ENCODE data around the gene SPHK2.

GRCh38 chr19:48635966-48636858 is 16.9 kb downstream of the SPHK2 start:
- no peak for TF ChIP-seq POLR2A (IDR thresholded peaks at IDR 0.05)
- TF ChIP-seq CTCF (IDR thresholded peaks at IDR 0.05), result no peak
